Uterus (tissue), 4 donors: Measurements from ENCODE around the gene GDE1. TPM values are rescaled to one million over a fixed set of nuclear protein-coding genes. Genes with fewer than 3 reads are reported as not detected.

Experiments used
- DNase-seq, 2 donors: peaks; one replicate each; pipeline ENCODE4 v3.0.0-alpha.2; 2019 to 2020
- H3K27ac ChIP-seq, 2 donors: fragments of 200-600 bp; sonication (generic); 1 replicate in 1 of 2; 2 replicates in 1 of 2; pipeline ENCODE4 v1.5.1; 2016 to 2018
- H3K27me3 ChIP-seq, 2 donors: fragments of 200-600 bp; sonication (generic); one replicate each; pipeline ENCODE4 v1.5.1; 2018 to 2019; ENCODE audit warnings: control low read depth in 1 of 2
- H3K36me3 ChIP-seq, 2 donors: fragments of 200-600 bp; sonication (generic); one replicate each; pipeline ENCODE4 v1.5.1; 2019; ENCODE audit warnings: control low read depth in 1 of 2
- H3K4me1 ChIP-seq, 2 donors: fragments of 200-600 bp; sonication (generic); one replicate each; pipeline ENCODE4 v1.5.1; 2018 to 2019; ENCODE audit warnings: control low read depth in 1 of 2
- H3K4me3 ChIP-seq, 2 donors: fragments of 200-600 bp; sonication (generic); 1 replicate in 1 of 2; 2 replicates in 1 of 2; pipeline ENCODE4 v1.5.1; 2018 to 2019; ENCODE audit warnings: mild to moderate bottlenecking in 1 of 2
- H3K9me3 ChIP-seq, 2 donors: fragments of 200-600 bp; sonication (generic); one replicate each; pipeline ENCODE4 v1.5.1; 2019; ENCODE audit warnings: control low read depth in 1 of 2
- POLR2A ChIP-seq, 2 donors: fragments of 450-650 bp; IDR thresholded peaks; one replicate each; pipeline ENCODE4 v1.6.1; 2016; ENCODE audit warnings: antibody characterized with exemption in 2 of 2, mild to moderate bottlenecking in 1 of 2, moderate library complexity in 1 of 2
- intact Hi-C: fragments of 100-400 bp; cut with DNase I; formaldehyde crosslinking; loops from one replicate; pipeline ENCODE4 v1.15.1; 2023; ENCODE audit warnings: low total_unique reads
- total RNA-seq, 4 donors: library from RNA; depleted of rRNA in 3 of 4; stranded (reverse); fragments of >200 nt in 3 of 4; gene quantifications; one replicate each; pipeline versions ENCODE4 v1.1.0 to v1.2.4, GENCODE V29; 2014 to 2023
- TF ChIP-seq, protein P1 (sequence below), 4 experiments: fragments of 200-600 bp in 2 of 4; fragments of 450-650 bp in 2 of 4; sonication (generic) in 2 of 4; IDR thresholded peaks; one replicate each; pipeline ENCODE4 v1.5.1; 2016 to 2019; ENCODE audit warnings: antibody characterized with exemption in 4 of 4, mild to moderate bottlenecking in 2 of 4, moderate library complexity in 1 of 4
- donor health status: DM: yes; HTN: yes; CAD: no.

GDE1 gene, protein sequence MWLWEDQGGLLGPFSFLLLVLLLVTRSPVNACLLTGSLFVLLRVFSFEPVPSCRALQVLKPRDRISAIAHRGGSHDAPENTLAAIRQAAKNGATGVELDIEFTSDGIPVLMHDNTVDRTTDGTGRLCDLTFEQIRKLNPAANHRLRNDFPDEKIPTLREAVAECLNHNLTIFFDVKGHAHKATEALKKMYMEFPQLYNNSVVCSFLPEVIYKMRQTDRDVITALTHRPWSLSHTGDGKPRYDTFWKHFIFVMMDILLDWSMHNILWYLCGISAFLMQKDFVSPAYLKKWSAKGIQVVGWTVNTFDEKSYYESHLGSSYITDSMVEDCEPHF
- 10 to 100 TPM; 12.9 to 43.9 (median 35.6) TPM for total RNA-seq

DNA sequence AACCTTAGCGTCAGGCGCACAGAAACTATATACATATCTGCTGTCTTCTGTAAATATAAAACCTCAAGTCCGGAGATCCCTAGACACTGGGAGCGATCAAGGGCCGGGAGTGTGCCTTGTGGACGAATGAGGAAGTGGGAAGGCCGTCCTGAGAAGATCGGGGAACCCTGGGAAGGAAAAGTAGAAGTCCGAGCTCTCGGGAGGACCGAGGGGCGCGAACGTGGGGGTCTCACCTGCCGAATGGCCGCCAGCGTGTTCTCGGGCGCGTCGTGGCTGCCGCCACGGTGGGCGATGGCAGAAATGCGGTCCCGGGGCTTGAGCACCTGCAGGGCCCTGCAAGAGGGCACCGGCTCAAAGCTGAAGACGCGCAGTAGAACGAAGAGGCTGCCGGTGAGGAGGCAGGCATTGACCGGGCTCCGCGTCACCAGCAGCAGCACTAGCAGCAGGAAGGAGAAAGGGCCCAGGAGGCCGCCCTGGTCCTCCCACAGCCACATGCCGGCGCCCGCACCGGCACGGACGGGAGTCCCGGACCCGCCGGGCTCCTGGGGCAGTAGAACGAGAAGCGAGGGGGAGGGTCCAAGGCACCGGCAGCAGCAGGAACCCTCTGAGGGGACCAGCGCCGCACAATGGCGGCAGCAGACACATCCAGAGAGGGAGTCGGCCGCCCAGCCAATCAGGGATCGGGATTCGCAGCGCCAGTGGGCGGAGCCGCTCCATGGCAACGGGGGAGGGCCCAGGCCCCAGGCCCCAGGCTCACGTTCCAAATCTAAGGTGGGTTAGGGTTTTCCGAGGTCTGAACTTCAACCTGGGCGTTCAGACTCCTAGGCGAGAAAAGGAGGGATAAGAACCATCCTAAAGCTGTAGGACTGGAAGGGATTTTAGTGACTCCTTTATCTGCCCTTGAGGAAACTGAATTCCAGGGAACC is at the start of gene GDE1:
GDE1 (minus strand) TSS at position 628 of the 926 bp plus-strand sequence; CDS start at position 494, 134 bp downstream.
- intact Hi-C loops, result no loop called here
- H3K4me1 ChIP-seq, result peaks cover 0 to 3% of the 10 kb centered on the region in 2 donors
- peak; percentile 95 for DNase-seq
- H3K27ac ChIP-seq, result peak within 1 kb of the TSS; percentile 83 to 95
- no peaks in the 10 kb centered on the region for H3K9me3 ChIP-seq
- no peaks in the 10 kb centered on the region for H3K36me3 ChIP-seq
- TF ChIP-seq, protein P1, sequence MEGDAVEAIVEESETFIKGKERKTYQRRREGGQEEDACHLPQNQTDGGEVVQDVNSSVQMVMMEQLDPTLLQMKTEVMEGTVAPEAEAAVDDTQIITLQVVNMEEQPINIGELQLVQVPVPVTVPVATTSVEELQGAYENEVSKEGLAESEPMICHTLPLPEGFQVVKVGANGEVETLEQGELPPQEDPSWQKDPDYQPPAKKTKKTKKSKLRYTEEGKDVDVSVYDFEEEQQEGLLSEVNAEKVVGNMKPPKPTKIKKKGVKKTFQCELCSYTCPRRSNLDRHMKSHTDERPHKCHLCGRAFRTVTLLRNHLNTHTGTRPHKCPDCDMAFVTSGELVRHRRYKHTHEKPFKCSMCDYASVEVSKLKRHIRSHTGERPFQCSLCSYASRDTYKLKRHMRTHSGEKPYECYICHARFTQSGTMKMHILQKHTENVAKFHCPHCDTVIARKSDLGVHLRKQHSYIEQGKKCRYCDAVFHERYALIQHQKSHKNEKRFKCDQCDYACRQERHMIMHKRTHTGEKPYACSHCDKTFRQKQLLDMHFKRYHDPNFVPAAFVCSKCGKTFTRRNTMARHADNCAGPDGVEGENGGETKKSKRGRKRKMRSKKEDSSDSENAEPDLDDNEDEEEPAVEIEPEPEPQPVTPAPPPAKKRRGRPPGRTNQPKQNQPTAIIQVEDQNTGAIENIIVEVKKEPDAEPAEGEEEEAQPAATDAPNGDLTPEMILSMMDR (IDR thresholded peaks at IDR 0.05), result peak; percentile 29 to 36 (median 31)
- peak; percentile 90 to 93 for TF ChIP-seq POLR2A (IDR thresholded peaks at IDR 0.05)
- peak within 1 kb of the TSS; percentile 90 to 93 for H3K4me3 ChIP-seq
- no peaks in the 10 kb centered on the region for H3K27me3 ChIP-seq

DNA sequence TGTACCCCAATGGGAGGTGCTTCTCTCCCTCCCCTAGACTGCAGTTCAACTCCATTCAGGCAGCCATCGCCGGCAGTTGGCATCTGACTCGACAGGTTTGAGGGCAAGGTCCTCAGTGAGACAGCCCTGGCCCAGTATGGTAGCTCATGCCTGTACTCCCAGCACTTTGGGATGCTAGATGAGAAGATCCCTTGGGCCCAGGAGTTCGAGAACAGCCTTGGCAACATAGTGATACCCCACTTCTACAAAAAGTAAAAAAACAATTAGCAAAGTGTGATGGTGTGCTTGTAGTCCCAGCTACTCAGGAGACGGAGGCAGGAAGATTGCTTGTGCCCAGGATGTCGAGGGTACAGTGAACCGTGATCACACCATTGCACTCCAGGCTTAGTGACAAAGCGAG is 45.7 kb upstream of the GDE1 start:
- H3K36me3 ChIP-seq, result no peaks in the 10 kb centered on the region
- intact Hi-C loops, result no loop called here
- no peaks in the 10 kb centered on the region for H3K9me3 ChIP-seq
- TF ChIP-seq, protein P1 (IDR thresholded peaks at IDR 0.05), result no peak
- H3K4me1 ChIP-seq, result no peaks in the 10 kb centered on the region
- H3K27me3 ChIP-seq, result no peaks in the 10 kb centered on the region
- DNase-seq, result no peak
- no peak overlapping the region for H3K4me3 ChIP-seq
- H3K27ac ChIP-seq, result no peak overlapping the region

DNA sequence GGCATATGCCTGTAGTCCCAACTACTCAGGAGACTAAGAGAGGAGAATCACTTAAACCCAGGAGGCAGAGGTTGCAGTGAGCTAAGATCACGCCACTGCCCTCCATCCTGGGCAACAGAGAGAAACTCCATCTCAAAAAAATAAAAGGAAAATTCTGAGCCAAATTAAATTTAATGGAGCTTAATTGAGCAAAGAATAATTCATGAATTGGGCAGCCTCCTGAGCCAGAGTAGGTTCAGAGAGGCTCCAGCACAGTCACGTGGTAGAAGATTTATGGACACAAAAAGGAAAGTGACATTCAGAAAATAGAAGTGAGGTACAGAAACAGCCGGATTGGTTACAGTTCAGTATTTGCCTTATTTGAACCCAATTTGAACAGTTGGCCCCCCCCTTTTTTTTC is 44.5 kb upstream of the GDE1 start:
- no peak for DNase-seq
- intact Hi-C loops, result no loop called here
- H3K36me3 ChIP-seq, result no peaks in the 10 kb centered on the region

DNA sequence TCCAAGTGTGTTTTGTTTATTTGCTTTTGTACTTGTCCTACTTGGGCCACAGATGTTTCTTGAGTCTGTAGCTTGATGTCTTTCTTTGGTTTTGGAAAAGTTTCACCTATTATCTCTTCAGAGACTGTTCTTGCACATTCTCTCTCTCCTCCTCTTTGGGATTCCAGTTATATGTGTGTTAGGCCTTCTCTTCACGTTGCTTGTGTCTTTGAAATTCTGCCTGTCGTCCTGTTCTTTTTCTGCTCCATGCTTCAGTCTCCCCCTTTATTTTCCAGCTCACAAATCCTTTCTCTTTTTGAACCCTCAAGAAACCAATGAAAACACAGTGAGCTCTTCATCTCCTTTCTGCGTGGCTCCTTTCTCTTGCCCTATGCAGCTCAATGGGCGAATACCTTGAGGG is 41.5 kb upstream of the GDE1 start:
- no peak for DNase-seq
- Histone ChIP-seq H3K36me3 (no peaks in the 10 kb centered on the region), H3K27me3 (no peaks in the 10 kb centered on the region), H3K4me1 (no peaks in the 10 kb centered on the region), H3K4me3 (no peak overlapping the region), H3K9me3 (no peaks in the 10 kb centered on the region), H3K27ac (no peak overlapping the region)
- intact Hi-C loops, result no loop called here
- TF ChIP-seq, protein P1 (IDR thresholded peaks at IDR 0.05), result no peak
- no peak for TF ChIP-seq POLR2A (IDR thresholded peaks at IDR 0.05)

More for the DNA sequence above, 44.5 kb upstream of the GDE1 start:
- no peaks in the 10 kb centered on the region for H3K27me3 ChIP-seq
- no peak for TF ChIP-seq POLR2A (IDR thresholded peaks at IDR 0.05)
- TF ChIP-seq, protein P1 (IDR thresholded peaks at IDR 0.05), result no peak
- no peak overlapping the region for H3K4me3 ChIP-seq
- H3K9me3 ChIP-seq, result no peaks in the 10 kb centered on the region
- no peaks in the 10 kb centered on the region for H3K4me1 ChIP-seq
- H3K27ac ChIP-seq, result no peak overlapping the region

DNA sequence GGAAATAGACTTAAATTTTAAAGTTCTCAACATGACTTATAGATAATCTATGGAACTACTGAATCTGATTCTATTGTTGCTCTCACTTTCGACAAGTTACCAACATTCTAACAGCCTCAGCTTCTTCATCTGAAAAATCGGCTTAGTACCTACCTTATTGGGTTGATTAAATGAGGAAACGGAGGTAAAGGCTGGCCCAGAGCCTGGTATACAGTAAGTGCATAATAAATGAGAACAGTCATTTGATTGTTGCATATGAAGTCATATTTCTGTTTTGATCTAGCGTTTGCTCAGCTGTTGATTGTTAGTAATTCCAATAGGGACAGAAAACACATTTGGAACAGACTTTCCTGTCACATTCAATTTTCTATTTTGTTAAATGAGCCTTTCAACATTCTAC is 38.2 kb upstream of the GDE1 start:
- H3K27ac ChIP-seq, result no peak overlapping the region
- H3K36me3 ChIP-seq, result no peaks in the 10 kb centered on the region
- no peaks in the 10 kb centered on the region for H3K9me3 ChIP-seq
- no peaks in the 10 kb centered on the region for H3K4me1 ChIP-seq
- no peak overlapping the region for H3K4me3 ChIP-seq
- DNase-seq, result no peak
- TF ChIP-seq, protein P1 (IDR thresholded peaks at IDR 0.05), result no peak
- no peak for TF ChIP-seq POLR2A (IDR thresholded peaks at IDR 0.05)
- intact Hi-C loops, result no loop called here
- H3K27me3 ChIP-seq, result no peaks in the 10 kb centered on the region
